GM12878 (cell line): ENCODE results near the gene EML1. TPM values are rescaled to one million over a fixed set of nuclear protein-coding genes. Genes with fewer than 3 reads are reported as not detected.

ENCODE experiments used
- ASH2L ChIP-seq: fragments of 300-600, 200-600 bp; sonication (generic); IDR thresholded peaks from 2 replicates; pipeline ENCODE4 v1.6.1; 2017; ENCODE audit warnings: low read depth, mild to moderate bottlenecking, borderline replicate concordance
- ATF3 ChIP-seq: IDR thresholded peaks from 2 replicates; pipeline ENCODE4 v1.6.1; 2011; ENCODE audit warnings: low read depth, mild to moderate bottlenecking, low read length, moderate library complexity, borderline replicate concordance; ENCODE audit errors: extremely low read depth
- CTCF ChIP-seq, 3 experiments: IDR thresholded peaks in 2 of 3; conservative IDR thresholded peaks in 1 of 3; 2 replicates each; pipeline ENCODE4 v1.5.1; 2011; ENCODE audit warnings: low read depth in 3 of 3, low read length in 3 of 3, mild to moderate bottlenecking in 3 of 3, control low read depth in 2 of 3, moderate library complexity in 2 of 3, inconsistent platforms in 1 of 3, mixed read lengths in 1 of 3; ENCODE audit not compliant: control insufficient read depth in 2 of 3, insufficient read depth in 1 of 3; ENCODE audit errors: extremely low read depth in 1 of 3
- LARP7 ChIP-seq: fragments of 450-650 bp; IDR thresholded peaks from 2 replicates; pipeline ENCODE4 v1.6.1; 2017; ENCODE audit warnings: mild to moderate bottlenecking
- NRF1 ChIP-seq: conservative IDR thresholded peaks from 2 replicates; pipeline ENCODE4 v1.6.1; 2011; ENCODE audit warnings: mild to moderate bottlenecking, low read depth, low read length, improper control_type of control experiment
- PBX3 ChIP-seq: IDR thresholded peaks from 2 replicates; pipeline ENCODE4 v1.6.1; 2011; ENCODE audit warnings: mild to moderate bottlenecking, low read depth, low read length, moderate library complexity; ENCODE audit not compliant: insufficient replicate concordance
- SIX5 ChIP-seq: IDR thresholded peaks from 2 replicates; pipeline ENCODE4 v1.6.1; 2011; ENCODE audit warnings: mild to moderate bottlenecking, low read depth, low read length, moderate library complexity; ENCODE audit not compliant: severe bottlenecking
- SRF ChIP-seq, 2 experiments: IDR thresholded peaks; 2 replicates each; pipeline ENCODE4 v1.6.1; 2011; ENCODE audit warnings: low read depth in 2 of 2, low read length in 2 of 2, mild to moderate bottlenecking in 1 of 2, moderate library complexity in 1 of 2
- TARDBP ChIP-seq: IDR thresholded peaks from 2 replicates; pipeline ENCODE4 v1.6.1; 2016; ENCODE audit warnings: borderline replicate concordance
- ZNF217 ChIP-seq: fragments of 450-650 bp; IDR thresholded peaks from 2 replicates; pipeline ENCODE4 v1.6.1; 2017; ENCODE audit warnings: antibody characterized with exemption, mild to moderate bottlenecking
- polyA plus RNA-seq, 11 experiments: library from polyadenylated mRNA; depleted of rRNA in 4 of 11; unstranded in 6 of 11; stranded (reverse) in 5 of 11; fragments of >200 nt; fragmentation: Nextera tagmentation in 4 of 11; fragmentation: Illumina TruSeq in 1 of 11; extraction: Ambion mirVana in 4 of 11; extraction: Trizol in 1 of 11; gene quantifications; 1 replicate in 1 of 11; 2 replicates in 10 of 11; pipeline versions ENCODE4 v1.2.1 to v1.2.3, GENCODE V29; 2011 to 2016; ENCODE audit warnings: inconsistent platforms in 2 of 11, missing spikeins in 2 of 11, low read depth in 1 of 11
- total RNA-seq, 4 experiments: library from RNA; depleted of rRNA in 3 of 4; stranded (reverse); fragments of >200 nt in 3 of 4; fragmentation: Illumina TruSeq in 1 of 4; extraction: Trizol in 1 of 4; gene quantifications; 2 replicates each; pipeline versions ENCODE4 v1.2.1 to v1.2.3, GENCODE V29; 2013 to 2021

Gene EML1
- total and polyA plus RNA-seq, 10 of the 15 experiments (the other 5 are each of a cell fraction or from before 2014, with no cell fraction given): 0.05 to 3.4 (median 0.11) TPM; not detected in 3

GRCh38 chr14:99840265-99840664 lies 47.1 kb downstream of the EML1 start (continued):
- TF ChIP-seq NRF1: no peak
- TF ChIP-seq ZNF217: no peak
- no peak for TF ChIP-seq ATF3
- TF ChIP-seq CTCF (IDR thresholded peaks at IDR 0.05 in 2 of 3, conservative IDR thresholded peaks at IDR 0.05 in 1 of 3; ENCODE audit: control insufficient read depth in 2 of 3, extremely low read depth in 1 of 3, insufficient read depth in 1 of 3, low read depth in 3 of 3, low read length in 3 of 3): no peak
- TF ChIP-seq ASH2L: no peak
- TF ChIP-seq SRF (IDR thresholded peaks at IDR 0.05; ENCODE audit: low read depth in 2 of 2, low read length in 2 of 2): no peak
- TF ChIP-seq PBX3: no peak
- no peak for TF ChIP-seq SIX5
- no peak for TF ChIP-seq TARDBP
- no peak for TF ChIP-seq LARP7
